H9 (cell line): Measurements from ENCODE around the gene DAB1. TPM values are rescaled to one million over a fixed set of nuclear protein-coding genes. Genes with fewer than 3 reads are reported as not detected.

Experiments
- DNase-seq: peaks from one replicate; pipeline ENCODE4 v3.0.0-alpha.2; 2017
- H2AFZ ChIP-seq: one replicate; pipeline ENCODE4 v1.6.1; 2013; ENCODE audit warnings: mild to moderate bottlenecking, low read length, control low read depth, moderate library complexity
- H2AK5ac ChIP-seq: 2 replicates; pipeline ENCODE4 v1.6.1; 2013; ENCODE audit warnings: low read length, control low read depth, mixed read lengths; ENCODE audit not compliant: insufficient read length
- H2BK120ac ChIP-seq: one replicate; pipeline ENCODE4 v1.6.1; 2013; ENCODE audit warnings: low read depth, mild to moderate bottlenecking, low read length, control low read depth, inconsistent platforms; ENCODE audit not compliant: poor library complexity, severe bottlenecking
- H2BK12ac ChIP-seq: 2 replicates; pipeline ENCODE4 v1.6.1; 2013; ENCODE audit warnings: low read length, control low read depth, mixed read lengths, low read depth; ENCODE audit not compliant: insufficient read length
- H2BK15ac ChIP-seq: 2 replicates; pipeline ENCODE4 v1.6.1; 2013; ENCODE audit warnings: low read depth, low read length, control low read depth
- H2BK20ac ChIP-seq: one replicate; pipeline ENCODE4 v1.6.1; 2013; ENCODE audit warnings: low read depth, mild to moderate bottlenecking, low read length, control low read depth, inconsistent platforms; ENCODE audit not compliant: poor library complexity, severe bottlenecking
- H2BK5ac ChIP-seq: 2 replicates; pipeline ENCODE4 v1.6.1; 2013; ENCODE audit warnings: low read length, control low read depth, mixed read lengths; ENCODE audit not compliant: insufficient read length
- H3K14ac ChIP-seq: 2 replicates; pipeline ENCODE4 v1.6.1; 2013; ENCODE audit warnings: low read length, control low read depth; ENCODE audit not compliant: insufficient read depth
- H3K18ac ChIP-seq: 2 replicates; pipeline ENCODE4 v1.6.1; 2013; ENCODE audit warnings: low read depth, mild to moderate bottlenecking, mixed read lengths, low read length, control low read depth; ENCODE audit not compliant: insufficient read length
- H3K23ac ChIP-seq: 2 replicates; pipeline ENCODE4 v1.6.1; 2013; ENCODE audit warnings: low read length, control low read depth, mixed read lengths, low read depth; ENCODE audit not compliant: insufficient read length
- H3K23me2 ChIP-seq: 2 replicates; pipeline ENCODE4 v1.6.1; 2013; ENCODE audit warnings: low read depth, mild to moderate bottlenecking, mixed read lengths, low read length, control low read depth; ENCODE audit not compliant: insufficient read length, poor library complexity, severe bottlenecking
- H3K27ac ChIP-seq: 2 replicates; pipeline ENCODE4 v1.5.1; 2013; ENCODE audit warnings: low read length, control low read depth, mixed read lengths, low read depth; ENCODE audit not compliant: insufficient read length
- H3K27me3 ChIP-seq: 2 replicates; pipeline ENCODE4 v1.6.1; 2013; ENCODE audit warnings: low read length, control low read depth, inconsistent platforms; ENCODE audit not compliant: insufficient read depth
- H3K4ac ChIP-seq: 2 replicates; pipeline ENCODE4 v1.6.1; 2013; ENCODE audit warnings: low read depth, mild to moderate bottlenecking, control low read depth, inconsistent platforms, low read length, moderate library complexity
- H3K4me1 ChIP-seq: 2 replicates; pipeline ENCODE4 v1.6.1; 2013; ENCODE audit warnings: low read length, control low read depth, inconsistent platforms; ENCODE audit not compliant: insufficient read depth
- H3K4me2 ChIP-seq: 2 replicates; pipeline ENCODE4 v1.6.1; 2013; ENCODE audit warnings: low read length, control low read depth, mixed read lengths; ENCODE audit not compliant: insufficient read length, insufficient read depth
- H3K56ac ChIP-seq: 2 replicates; pipeline ENCODE4 v1.6.1; 2013; ENCODE audit warnings: low read depth, mild to moderate bottlenecking, mixed read lengths, low read length, control low read depth; ENCODE audit not compliant: insufficient read length
- H3K79me1 ChIP-seq: 2 replicates; pipeline ENCODE4 v1.6.1; 2013; ENCODE audit warnings: low read depth, mild to moderate bottlenecking, moderate library complexity, low read length, control low read depth, inconsistent platforms; ENCODE audit not compliant: insufficient read depth, poor library complexity, severe bottlenecking
- H3K79me2 ChIP-seq: 2 replicates; pipeline ENCODE4 v1.6.1; 2013; ENCODE audit warnings: low read length, control low read depth, inconsistent platforms; ENCODE audit not compliant: insufficient read depth
- H3K9ac ChIP-seq: 2 replicates; pipeline ENCODE4 v1.6.1; 2013; ENCODE audit warnings: low read length, control low read depth, mixed read lengths; ENCODE audit not compliant: insufficient read length; ENCODE audit errors: extremely low read depth
- H3K9me3 ChIP-seq: one replicate; pipeline ENCODE4 v1.6.1; 2013; ENCODE audit warnings: low read depth, low read length, inconsistent platforms; ENCODE audit not compliant: control insufficient read depth
- H3T11ph ChIP-seq: one replicate; pipeline ENCODE4 v1.6.1; 2013; ENCODE audit warnings: mild to moderate bottlenecking, low read length, control low read depth, inconsistent platforms
- H4K20me1 ChIP-seq: one replicate; pipeline ENCODE4 v1.6.1; 2013; ENCODE audit not compliant: control insufficient read depth, insufficient read length, insufficient read depth
- H4K5ac ChIP-seq: 2 replicates; pipeline ENCODE4 v1.6.1; 2013; ENCODE audit warnings: low read depth, mild to moderate bottlenecking, mixed read lengths, low read length, control low read depth; ENCODE audit not compliant: insufficient read length
- H4K8ac ChIP-seq: replicated peaks from 2 replicates; pipeline ENCODE4 v1.6.1; 2013; ENCODE audit warnings: low read length, control low read depth, mixed read lengths, low read depth; ENCODE audit not compliant: insufficient read length
- H4K91ac ChIP-seq: 2 replicates; pipeline ENCODE4 v1.6.1; 2013; ENCODE audit warnings: low read depth, mild to moderate bottlenecking, moderate library complexity, mixed read lengths, low read length, control low read depth; ENCODE audit not compliant: insufficient read length
- H3K27ac Mint-ChIP-seq, 3 experiments: 2 replicates in 2 of 3; 3 replicates in 1 of 3; pipeline ENCODE4 v1.8.0; 2020 to 2021; ENCODE audit warnings: mixed read lengths in 3 of 3, mild to moderate bottlenecking in 1 of 3, moderate library complexity in 1 of 3
- H3K27me3 Mint-ChIP-seq: 2 replicates; pipeline ENCODE4 v1.8.0; 2021; ENCODE audit warnings: low read depth, mild to moderate bottlenecking, moderate library complexity, mixed read lengths
- H3K36me3 Mint-ChIP-seq, 3 experiments: 2 replicates in 2 of 3; 3 replicates in 1 of 3; pipeline ENCODE4 v1.8.0; 2020 to 2021; ENCODE audit warnings: low read depth in 3 of 3, mixed read lengths in 3 of 3; ENCODE audit not compliant: insufficient read depth in 1 of 3
- H3K4me1 Mint-ChIP-seq, 2 experiments: 2 replicates each; pipeline ENCODE4 v1.8.0; 2020; ENCODE audit warnings: mixed read lengths in 2 of 2
- H3K4me3 Mint-ChIP-seq, 2 experiments: 2 replicates in 1 of 2; 3 replicates in 1 of 2; pipeline ENCODE4 v1.8.0; 2020 to 2021; ENCODE audit warnings: mild to moderate bottlenecking in 2 of 2, mixed read lengths in 2 of 2, moderate library complexity in 1 of 2
- H3K9me3 Mint-ChIP-seq, 2 experiments: 2 replicates in 1 of 2; 3 replicates in 1 of 2; pipeline ENCODE4 v1.8.0; 2020; ENCODE audit warnings: mild to moderate bottlenecking in 2 of 2, mixed read lengths in 2 of 2, moderate library complexity in 1 of 2
- CTCF ChIP-seq: fragments of 200-600 bp; sonication (generic); conservative IDR thresholded peaks from 3 replicates; pipeline ENCODE4 v1.8.0; 2021; ENCODE audit warnings: antibody characterized with exemption, mild to moderate bottlenecking
- WGBS: extraction: QIAGEN DNeasy Blood & Tissue Kit; methylation state at CpG from one replicate; pipeline ENCODE4 v1.1.7; 2013; ENCODE audit warnings: missing lambda C conversion rate, low lambda C conversion rate, mixed read lengths; ENCODE audit not compliant: insufficient read length; ENCODE audit errors: extremely low coverage; 5-methylcytosine and 5-hydroxymethylcytosine counted together
- total RNA-seq: library from RNA; stranded (reverse); gene quantifications from 2 replicates; pipeline ENCODE4 v1.2.1, GENCODE V29; 2021

Gene DAB1
- total RNA-seq, 1 experiment from 2014 or later = 9.3 TPM

GRCh38 chr1:57378534-57378933 lies 45.3 kb downstream of the DAB1 start:
- Histone ChIP-seq H2BK120ac (no peak overlapping the region), H4K8ac (no peak overlapping the region), H3K23me2 (no peaks in the 10 kb centered on the region), H2BK5ac (no peak overlapping the region), H4K5ac (no peak overlapping the region), H3K4me1 (peaks cover 6% of the 10 kb centered on the region; the same call in 1 of the 2 replicates), H3K79me1 (no peaks in the 10 kb centered on the region), H3K56ac (no peak overlapping the region), H3K23ac (no peak overlapping the region), H3K14ac (no peak overlapping the region), H2BK12ac (no peak overlapping the region), H3K27ac (no peak overlapping the region), H4K91ac (no peak overlapping the region), H4K20me1 (no peaks in the 10 kb centered on the region), H3T11ph (no peak overlapping the region), H2AFZ (no peak overlapping the region), H3K4me2 (no peak overlapping the region), H2AK5ac (no peak overlapping the region), H3K18ac (no peak overlapping the region), H2BK15ac (no peak overlapping the region), H3K9ac (no peak overlapping the region), H3K9me3 (no peaks in the 10 kb centered on the region), H3K79me2 (0 out of 2 replicates have a peak, but pooled peaks cover 2% of the 10 kb centered on the region), H3K4ac (no peak overlapping the region), H3K27me3 (no peaks in the 10 kb centered on the region), H2BK20ac (no peak overlapping the region)
- WGBS = no CpG with 5 or more reads among the region's 2 CpGs
- TF ChIP-seq CTCF = no peak
- no peaks in the 10 kb centered on the region for H3K27me3 Mint-ChIP-seq
- no peaks in the 10 kb centered on the region for H3K9me3 Mint-ChIP-seq
- peaks cover 12 to 20% of the 10 kb centered on the region in 2 experiments for H3K4me1 Mint-ChIP-seq
- no peak for DNase-seq
- no peaks in the 10 kb centered on the region for H3K36me3 Mint-ChIP-seq
- H3K4me3 Mint-ChIP-seq = no peak overlapping the region
- no peak overlapping the region for H3K27ac Mint-ChIP-seq
